Ovary (tissue), 9 donors: Measurements from ENCODE around the gene NRARP. TPM values are rescaled to one million over a fixed set of nuclear protein-coding genes. Genes with fewer than 3 reads are reported as not detected.

ENCODE experiments used
- DNase-seq, 5 donors: peaks; one replicate each; pipeline ENCODE4 v3.0.0-alpha.2; 2019 to 2020
- H3K27ac ChIP-seq, 2 donors: fragments of 200-600 bp; one replicate each; pipeline versions ENCODE4 v1.5.1 to v1.8.0; 2019 to 2022
- H3K27me3 ChIP-seq: fragments of 200-600 bp; one replicate; pipeline ENCODE4 v1.8.0; 2022
- H3K36me3 ChIP-seq: fragments of 200-600 bp; sonication (generic); one replicate; pipeline ENCODE4 v1.5.1; 2019
- H3K4me1 ChIP-seq: one replicate; pipeline ENCODE4 v1.8.1; 2013; ENCODE audit warnings: mild to moderate bottlenecking, moderate library complexity; ENCODE audit not compliant: insufficient read depth
- H3K4me3 ChIP-seq: fragments of 200-600 bp; sonication (generic); one replicate; pipeline ENCODE4 v1.5.1; 2017
- H3K9me3 ChIP-seq, 2 donors: fragments of 200-600 bp in 1 of 2; sonication (generic) in 1 of 2; one replicate each; pipeline versions ENCODE4 v1.5.1 to v1.8.1; 2013 to 2019; ENCODE audit warnings: mild to moderate bottlenecking in 1 of 2, moderate library complexity in 1 of 2
- CTCF ChIP-seq, 3 donors: fragments of 450-650 bp in 2 of 3; fragments of 200-600 bp in 1 of 3; IDR thresholded peaks; one replicate each; pipeline versions ENCODE4 v1.5.1 to v1.8.0; 2016 to 2022; ENCODE audit warnings: antibody characterized with exemption in 3 of 3, mild to moderate bottlenecking in 1 of 3
- EP300 ChIP-seq: sonication (generic); formaldehyde crosslinking; IDR thresholded peaks from one replicate; pipeline ENCODE4 v1.6.1; 2017; ENCODE audit warnings: antibody characterized with exemption
- POLR2A ChIP-seq: fragments of 450-650 bp; IDR thresholded peaks from one replicate; pipeline ENCODE4 v1.6.1; 2017; ENCODE audit warnings: antibody characterized with exemption, mild to moderate bottlenecking, moderate library complexity
- WGBS, 3 donors: extraction: QIAGEN DNeasy Blood & Tissue Kit in 1 of 3; methylation state at CpG; one replicate each; pipeline versions ENCODE4 v1.1.5 to v1.1.7; 2013 to 2017; 5-methylcytosine and 5-hydroxymethylcytosine counted together
- intact Hi-C, 4 donors: fragments of 100-400 bp; cut with DNase I; formaldehyde crosslinking; loops; one replicate each; pipeline versions ENCODE4 v1.11.0 to v1.15.1; 2022 to 2023
- polyA plus RNA-seq, 2 donors: library from polyadenylated mRNA; stranded (reverse); fragments of 200-250 nt in 1 of 2; fragments of 350-450 nt in 1 of 2; fragmentation: Illumina TruSeq in 1 of 2; extraction: RNeasy Lipid Tissue Mini Kit (QIAGEN cat#74804) in 1 of 2; gene quantifications; one replicate each; pipeline ENCODE4 v1.2.3, GENCODE V29; 2013 to 2014
- total RNA-seq, 7 donors: library from RNA; depleted of rRNA in 2 of 7; stranded (reverse); fragments of >200 nt in 2 of 7; fragmentation: NEBNext Ultra II Directional in 3 of 7; extraction: Animal tissue kit (Norgen Biotek cat#: 25700) in 3 of 7; gene quantifications; one replicate each; pipeline versions ENCODE4 v1.1.0 to v1.2.4, GENCODE V29; 2016 to 2023
- donor health status: DM: no; HTN: no; CAD: no; lungs with moderate emphysema.
- donor health status: DM: no; HTN: no; CAD: no.
- donor health status: Bipolar disorder and iron deficiency.
- donor health status: DM: yes; HTN: yes; CAD: no.
- donor health status: DM: no; HTN: no; CAD: no.
- donor health status: DM: yes; HTN: yes; CAD: no.

Gene NRARP
- total and polyA plus RNA-seq, 9 donors: 1.3 to 13.8 (median 3.7) TPM

- Histone ChIP-seq H3K9me3 (no peaks in the 10 kb centered on the region), H3K27ac (no peak overlapping the region), H3K4me3 (peak overlapping the region; percentile 71), H3K36me3 (no peaks in the 10 kb centered on the region), H3K27me3 (no peaks in the 10 kb centered on the region), H3K4me1 (peaks cover 15% of the 10 kb centered on the region)
- intact Hi-C loops: no loop called here
- DNase-seq: no peak
- 70 to 81% (median 74%) methylated on average over 15 of the region's 15 CpGs for WGBS, 3 donors
- TF ChIP-seq POLR2A (no peak), EP300 (no peak), CTCF (IDR thresholded peaks at IDR 0.05) (no peak)
Measured at GRCh38 chr9:137256362-137256761, 45.7 kb downstream of the NRARP start.

GRCh38 chr9:137255448-137256114, 46.5 kb downstream of the NRARP start:
- Histone ChIP-seq H3K4me1 (peaks cover 15% of the 10 kb centered on the region), H3K4me3 (peak overlapping the region; percentile 71), H3K27me3 (no peaks in the 10 kb centered on the region), H3K36me3 (no peaks in the 10 kb centered on the region), H3K9me3 (no peaks in the 10 kb centered on the region), H3K27ac (peak overlapping the region; percentile 11 to 44)
- TF ChIP-seq EP300: no peak
- no peak for TF ChIP-seq POLR2A
- no peak for TF ChIP-seq CTCF (IDR thresholded peaks at IDR 0.05)
- WGBS, 3 donors: 1 to 5% (median 1%) methylated on average over 38 to 51 of the region's 51 CpGs
- intact Hi-C loops: no loop called here
- DNase-seq: peak in 1 of 5 donors; percentile 68

- H3K4me1 ChIP-seq: peaks cover 15% of the 10 kb centered on the region
- H3K9me3 ChIP-seq: no peaks in the 10 kb centered on the region
- TF ChIP-seq EP300 (no peak), CTCF (IDR thresholded peaks at IDR 0.05) (peak in 1 of 3 donors; percentile 36), POLR2A (peak; percentile 32)
- no peaks in the 10 kb centered on the region for H3K27me3 ChIP-seq
- H3K36me3 ChIP-seq: no peaks in the 10 kb centered on the region
- 0 to 1% (median 1%) methylated on average over 81 to 105 of the region's 105 CpGs for WGBS, 3 donors
- intact Hi-C loops: no loop called here
- peak; percentile 93 to 97 (median 96) for DNase-seq
- H3K27ac ChIP-seq: peak within 1 kb of the TSS; percentile 11 to 44
- H3K4me3 ChIP-seq: peak within 1 kb of the TSS; percentile 71
Measured at GRCh38 chr9:137254624-137255447, 47.2 kb downstream of the NRARP start, which contains the start of gene NELFB. Gene NELFB (plus strand): TSS chr9:137255327.

- no peak for TF ChIP-seq EP300
- TF ChIP-seq POLR2A: no peak
- no peak for TF ChIP-seq CTCF (IDR thresholded peaks at IDR 0.05)
- no peaks in the 10 kb centered on the region for H3K27me3 ChIP-seq
- no peak overlapping the region for H3K27ac ChIP-seq
- H3K9me3 ChIP-seq: no peaks in the 10 kb centered on the region
- H3K36me3 ChIP-seq: no peaks in the 10 kb centered on the region
- no peak for DNase-seq
- 44 to 49% (median 44%) methylated on average over 20 to 21 of the region's 21 CpGs for WGBS, 3 donors
- intact Hi-C loops: no loop called here
- peaks cover 15% of the 10 kb centered on the region for H3K4me1 ChIP-seq
- peak overlapping the region; percentile 71 for H3K4me3 ChIP-seq
Measured at GRCh38 chr9:137253717-137254623, 48.1 kb downstream of the NRARP start.
